ENCODE data around the gene AK8. TPM values are rescaled to one million over a fixed set of nuclear protein-coding genes. Genes with fewer than 3 reads are reported as not detected.

AK8 gene
- total RNA-seq, 4 donors from 2014 or later, result 0.27 to 1.3 TPM; not detected in 2

DNA sequence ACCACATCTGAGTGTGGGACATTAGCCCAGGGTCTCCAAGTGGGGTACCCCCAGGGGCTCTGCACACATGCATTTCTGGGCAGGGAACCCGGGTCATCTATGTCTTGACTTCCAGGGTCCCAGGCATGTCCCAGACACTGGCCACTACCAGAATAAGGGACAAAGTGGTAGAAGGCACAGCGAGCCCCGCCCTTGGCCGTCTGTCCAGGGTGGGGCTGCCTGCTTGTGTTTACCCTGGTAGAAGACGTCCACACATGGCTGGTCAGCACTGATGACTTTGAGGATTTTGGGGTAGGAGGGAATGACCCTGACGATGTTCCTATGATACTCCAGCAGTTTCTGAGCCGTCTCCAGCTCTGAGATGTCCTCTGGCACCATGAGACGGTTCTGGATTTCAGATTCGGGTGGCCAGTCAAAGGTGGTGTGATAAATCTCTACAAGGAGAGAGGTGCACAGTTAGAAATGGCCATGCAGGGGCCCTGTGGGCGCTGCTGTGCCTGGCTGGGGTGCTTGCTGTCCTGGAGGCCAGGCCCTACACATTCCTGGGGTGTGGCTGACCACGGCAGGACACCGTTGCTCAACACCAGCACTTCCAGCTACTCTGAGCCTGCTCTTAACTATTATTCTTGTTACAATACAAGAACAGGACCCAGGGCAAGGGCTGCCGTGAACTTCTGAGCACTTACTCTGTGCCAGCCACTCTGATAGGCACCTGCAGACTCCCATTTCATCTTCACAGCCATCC lies 51.3 kb downstream of the AK8 start:
- intact Hi-C loops (cut with DNase I; ENCODE audit: low total_unique reads) (no loop called here), in situ Hi-C loops (cut with MboI; ENCODE audit: low pct_ligation_motif_present in 1 of 4, low pct_unique_long_range_greater_than_20kb in 1 of 4, low sequenced_read_pairs in 3 of 4) (no loop called here)
- TF ChIP-seq POLR2A (IDR thresholded peaks at IDR 0.05), result no peak
- no peak for TF ChIP-seq EP300 (IDR thresholded peaks at IDR 0.05; ENCODE audit: low read depth)
- TF ChIP-seq POLR2AphosphoS5 (IDR thresholded peaks at IDR 0.05), result no peak
- TF ChIP-seq, protein P1, sequence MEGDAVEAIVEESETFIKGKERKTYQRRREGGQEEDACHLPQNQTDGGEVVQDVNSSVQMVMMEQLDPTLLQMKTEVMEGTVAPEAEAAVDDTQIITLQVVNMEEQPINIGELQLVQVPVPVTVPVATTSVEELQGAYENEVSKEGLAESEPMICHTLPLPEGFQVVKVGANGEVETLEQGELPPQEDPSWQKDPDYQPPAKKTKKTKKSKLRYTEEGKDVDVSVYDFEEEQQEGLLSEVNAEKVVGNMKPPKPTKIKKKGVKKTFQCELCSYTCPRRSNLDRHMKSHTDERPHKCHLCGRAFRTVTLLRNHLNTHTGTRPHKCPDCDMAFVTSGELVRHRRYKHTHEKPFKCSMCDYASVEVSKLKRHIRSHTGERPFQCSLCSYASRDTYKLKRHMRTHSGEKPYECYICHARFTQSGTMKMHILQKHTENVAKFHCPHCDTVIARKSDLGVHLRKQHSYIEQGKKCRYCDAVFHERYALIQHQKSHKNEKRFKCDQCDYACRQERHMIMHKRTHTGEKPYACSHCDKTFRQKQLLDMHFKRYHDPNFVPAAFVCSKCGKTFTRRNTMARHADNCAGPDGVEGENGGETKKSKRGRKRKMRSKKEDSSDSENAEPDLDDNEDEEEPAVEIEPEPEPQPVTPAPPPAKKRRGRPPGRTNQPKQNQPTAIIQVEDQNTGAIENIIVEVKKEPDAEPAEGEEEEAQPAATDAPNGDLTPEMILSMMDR (IDR thresholded peaks at IDR 0.05), result no peak
- H3K4me3 ChIP-seq, result no peak overlapping the region
- H3K9me3 ChIP-seq, result no peaks in the 10 kb centered on the region
- H3K27ac ChIP-seq, result no peak overlapping the region
- no peaks in the 10 kb centered on the region for H3K4me1 ChIP-seq
- 69% methylated on average over 13 of the region's 13 CpGs; no CpG with 5 or more reads in 1 of the 2 donors for WGBS, 2 donors (ENCODE audit: low coverage in 1 of 2)
- H3K27me3 ChIP-seq, result peaks cover 10% of the 10 kb centered on the region
- no peak for DNase-seq
- H3K36me3 ChIP-seq, result no peaks in the 10 kb centered on the region

DNA sequence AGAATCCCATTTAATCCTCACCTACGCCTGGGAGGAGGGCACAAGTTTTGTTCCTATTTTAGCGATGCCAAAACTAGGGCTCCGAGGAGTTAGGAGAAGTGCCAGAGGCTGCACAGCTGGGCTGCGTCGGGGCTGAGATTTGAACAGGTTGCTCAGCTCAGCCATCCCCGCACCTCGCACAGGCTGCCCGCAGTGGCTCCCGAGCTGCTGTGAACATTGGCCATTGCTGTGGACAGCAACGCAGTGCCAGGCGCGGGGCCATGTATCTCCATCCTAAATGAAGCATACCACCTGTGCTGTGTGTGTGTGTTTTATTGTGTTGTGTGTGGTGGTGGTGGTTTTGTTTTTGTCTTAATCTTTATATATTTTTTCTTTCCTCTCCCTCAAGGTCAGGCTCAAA lies 52.0 kb downstream of the AK8 start:
- WGBS, 2 donors (ENCODE audit: low coverage in 1 of 2), result 82 to 84% methylated on average over 7 to 10 of the region's 12 CpGs
- H3K9me3 ChIP-seq, result no peaks in the 10 kb centered on the region
- TF ChIP-seq, protein P1 (IDR thresholded peaks at IDR 0.05), result no peak
- no peak for TF ChIP-seq POLR2AphosphoS5 (IDR thresholded peaks at IDR 0.05)
- TF ChIP-seq POLR2A (IDR thresholded peaks at IDR 0.05), result no peak
- TF ChIP-seq EP300 (IDR thresholded peaks at IDR 0.05; ENCODE audit: low read depth), result no peak

DNA sequence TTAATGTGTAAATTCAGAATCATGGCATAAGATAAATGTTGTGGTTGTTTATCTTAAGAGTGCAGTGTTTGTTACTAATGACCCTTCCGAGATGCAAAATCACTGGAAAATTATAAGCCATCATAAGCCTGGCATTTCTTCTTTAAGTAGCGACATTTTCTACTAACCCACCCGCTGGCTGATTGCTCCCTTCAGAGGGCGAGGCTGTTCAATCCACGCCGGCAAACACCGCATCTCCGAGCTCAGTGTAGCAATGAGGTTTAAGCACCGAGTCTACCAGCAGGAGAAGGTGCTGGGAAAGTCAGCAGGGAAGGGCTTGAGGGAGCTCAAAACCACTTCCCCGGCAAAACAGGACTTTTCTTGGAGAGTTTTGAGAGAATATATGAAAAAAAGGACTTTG lies 52.7 kb downstream of the AK8 start:
- Histone ChIP-seq H3K4me3 (no peak overlapping the region), H3K27me3 (peaks cover 5% of the 10 kb centered on the region), H3K4me1 (no peaks in the 10 kb centered on the region), H3K36me3 (no peaks in the 10 kb centered on the region), H3K27ac (no peak overlapping the region), H3K9me3 (no peaks in the 10 kb centered on the region)
- TF ChIP-seq POLR2A (IDR thresholded peaks at IDR 0.05), result no peak
- TF ChIP-seq, protein P1 (IDR thresholded peaks at IDR 0.05), result no peak
- no peak for TF ChIP-seq EP300 (IDR thresholded peaks at IDR 0.05; ENCODE audit: low read depth)
- no peak for TF ChIP-seq POLR2AphosphoS5 (IDR thresholded peaks at IDR 0.05)
- intact Hi-C loops (cut with DNase I; ENCODE audit: low total_unique reads) (no loop called here), in situ Hi-C loops (cut with MboI; ENCODE audit: low pct_ligation_motif_present in 1 of 4, low pct_unique_long_range_greater_than_20kb in 1 of 4, low sequenced_read_pairs in 3 of 4) (no loop called here)
- WGBS, 2 donors (ENCODE audit: low coverage in 1 of 2), result 66 to 70% methylated on average over 6 to 10 of the region's 10 CpGs
- no peak for DNase-seq

More for the DNA sequence above, 52.0 kb downstream of the AK8 start:
- DNase-seq, result no peak
- H3K27me3 ChIP-seq, result peaks cover 10% of the 10 kb centered on the region
- intact Hi-C loops (cut with DNase I; ENCODE audit: low total_unique reads) (no loop called here), in situ Hi-C loops (cut with MboI; ENCODE audit: low pct_ligation_motif_present in 1 of 4, low pct_unique_long_range_greater_than_20kb in 1 of 4, low sequenced_read_pairs in 3 of 4) (no loop called here)
- no peak overlapping the region for H3K4me3 ChIP-seq
- H3K27ac ChIP-seq, result no peak overlapping the region
- H3K36me3 ChIP-seq, result no peaks in the 10 kb centered on the region
- no peaks in the 10 kb centered on the region for H3K4me1 ChIP-seq

DNA sequence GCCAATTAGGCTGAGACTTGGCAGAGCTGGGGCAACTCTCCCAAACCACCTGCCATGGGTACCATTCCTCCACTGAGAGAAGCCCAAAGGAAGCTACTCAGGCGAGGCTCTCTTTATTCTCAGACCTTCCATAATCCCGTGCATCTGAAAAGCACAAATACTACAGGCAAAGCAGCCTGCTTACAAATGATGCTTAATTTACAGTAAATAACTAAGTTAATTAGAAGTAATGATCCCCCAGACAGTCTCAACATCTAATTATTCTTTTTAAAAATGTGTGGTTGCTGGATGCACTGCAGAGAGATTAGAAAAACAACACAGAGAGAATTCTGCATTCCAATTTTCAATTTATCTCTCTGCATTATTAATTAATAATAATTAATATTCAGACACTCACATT lies 53.1 kb downstream of the AK8 start:
- TF ChIP-seq POLR2A (IDR thresholded peaks at IDR 0.05), result no peak
- TF ChIP-seq, protein P1 (IDR thresholded peaks at IDR 0.05), result no peak
- no peak for TF ChIP-seq POLR2AphosphoS5 (IDR thresholded peaks at IDR 0.05)
- 80% methylated on average over 2 of the region's 2 CpGs; no CpG with 5 or more reads in 1 of the 2 donors for WGBS, 2 donors (ENCODE audit: low coverage in 1 of 2)
- in situ Hi-C loops (cut with MboI; ENCODE audit: low pct_ligation_motif_present in 1 of 4, low pct_unique_long_range_greater_than_20kb in 1 of 4, low sequenced_read_pairs in 3 of 4), result loop anchor here in 2 of 4 donors (25.0 kb wide), 1 partner anchor 413 kb away; the partner anchor contains the start of genes CFAP77 (in 2 of the 2) and TTF1 (in 2 of the 2)

More for the DNA sequence above, 53.1 kb downstream of the AK8 start:
- intact Hi-C loops (cut with DNase I; ENCODE audit: low total_unique reads), result no loop called here
- peaks cover 3% of the 10 kb centered on the region for H3K27me3 ChIP-seq
- no peak for DNase-seq
- no peaks in the 10 kb centered on the region for H3K4me1 ChIP-seq
- H3K27ac ChIP-seq, result no peak overlapping the region
- H3K9me3 ChIP-seq, result no peaks in the 10 kb centered on the region
- no peaks in the 10 kb centered on the region for H3K36me3 ChIP-seq
- H3K4me3 ChIP-seq, result no peak overlapping the region

Measured in transverse colon (tissue), 4 donors.